Skeletal muscle tissue (tissue), 4 donors: Measurements from ENCODE around the gene MTR. TPM values are rescaled to one million over a fixed set of nuclear protein-coding genes. Genes with fewer than 3 reads are reported as not detected.

Experiments
- H3K27ac ChIP-seq: one replicate; pipeline ENCODE4 v1.7.0; 2013; ENCODE audit warnings: mild to moderate bottlenecking, low read depth, low read length, inconsistent platforms
- H3K27me3 ChIP-seq, 3 donors: one replicate each; pipeline ENCODE4 v1.7.0; 2013; ENCODE audit warnings: low read length in 3 of 3; ENCODE audit not compliant: control insufficient read depth in 3 of 3, insufficient read depth in 3 of 3
- H3K36me3 ChIP-seq, 3 donors: one replicate each; pipeline ENCODE4 v1.7.0; 2013; ENCODE audit warnings: low read length in 3 of 3; ENCODE audit not compliant: control insufficient read depth in 3 of 3, insufficient read depth in 3 of 3
- H3K4me1 ChIP-seq, 3 donors: one replicate each; pipeline ENCODE4 v1.7.0; 2013; ENCODE audit warnings: low read length in 3 of 3, mild to moderate bottlenecking in 3 of 3; ENCODE audit not compliant: control insufficient read depth in 3 of 3, insufficient read depth in 3 of 3
- H3K4me3 ChIP-seq, 3 donors: one replicate each; pipeline ENCODE4 v1.7.0; 2013; ENCODE audit warnings: low read length in 3 of 3
- H3K9ac ChIP-seq, 3 donors: one replicate each; pipeline ENCODE4 v1.7.0; 2013; ENCODE audit warnings: low read length in 3 of 3, mild to moderate bottlenecking in 3 of 3, moderate library complexity in 2 of 3, low read depth in 1 of 3
- H3K9me3 ChIP-seq, 3 donors: one replicate each; pipeline ENCODE4 v1.7.0; 2013; ENCODE audit warnings: low read length in 3 of 3; ENCODE audit not compliant: control insufficient read depth in 3 of 3
- total RNA-seq: library from RNA; depleted of rRNA; stranded (reverse); fragments of >200 nt; gene quantifications from one replicate; pipeline ENCODE4 v1.2.3, GENCODE V29; 2014
- donor health status: Osteomylitis.

Gene MTR
- total RNA-seq, 1 donor from 2014 or later: 23.5 TPM

DNA sequence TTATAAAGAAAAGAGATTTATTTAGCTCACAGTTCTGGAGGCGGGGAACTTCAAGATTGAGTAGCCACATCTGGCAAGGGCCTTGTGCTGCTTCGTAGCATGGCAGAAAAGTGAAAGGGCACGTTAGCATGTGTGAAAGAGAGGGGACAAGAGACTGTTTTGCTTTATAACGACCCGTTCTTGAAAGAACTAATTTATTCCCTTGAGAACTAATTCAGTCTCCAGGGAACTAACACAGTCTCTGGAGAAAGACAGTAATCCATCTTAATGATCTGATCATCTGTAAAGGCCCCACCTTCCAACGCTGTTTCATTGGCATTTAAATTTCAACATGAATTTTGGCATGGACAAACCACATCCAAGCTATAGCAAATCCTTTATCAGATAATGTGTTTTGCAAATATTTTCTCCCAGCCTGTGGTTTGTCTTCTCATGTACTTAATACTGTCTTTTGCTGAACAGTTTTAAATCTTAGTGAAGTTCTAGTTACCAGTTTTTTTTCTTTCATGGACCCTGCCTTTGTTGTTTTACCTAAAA, 26.1 kb downstream of the MTR start:
- no peaks in the 10 kb centered on the region for H3K9me3 ChIP-seq
- H3K36me3 ChIP-seq: peaks cover 13 to 36% (median 33%) of the 10 kb centered on the region in 3 donors

GRCh38 chr1:236823559-236823958, 28.5 kb downstream of the MTR start:
- no peak overlapping the region for H3K9ac ChIP-seq
- H3K36me3 ChIP-seq: peaks cover 17 to 39% (median 32%) of the 10 kb centered on the region in 3 donors
- H3K27ac ChIP-seq: no peak overlapping the region
- no peaks in the 10 kb centered on the region for H3K9me3 ChIP-seq
- no peak overlapping the region for H3K4me3 ChIP-seq
- H3K4me1 ChIP-seq: no peaks in the 10 kb centered on the region
- no peaks in the 10 kb centered on the region for H3K27me3 ChIP-seq

More for the DNA sequence above, 26.1 kb downstream of the MTR start:
- H3K4me1 ChIP-seq: no peaks in the 10 kb centered on the region
- no peak overlapping the region for H3K27ac ChIP-seq
- no peak overlapping the region for H3K9ac ChIP-seq
- no peaks in the 10 kb centered on the region for H3K27me3 ChIP-seq
- no peak overlapping the region for H3K4me3 ChIP-seq

DNA sequence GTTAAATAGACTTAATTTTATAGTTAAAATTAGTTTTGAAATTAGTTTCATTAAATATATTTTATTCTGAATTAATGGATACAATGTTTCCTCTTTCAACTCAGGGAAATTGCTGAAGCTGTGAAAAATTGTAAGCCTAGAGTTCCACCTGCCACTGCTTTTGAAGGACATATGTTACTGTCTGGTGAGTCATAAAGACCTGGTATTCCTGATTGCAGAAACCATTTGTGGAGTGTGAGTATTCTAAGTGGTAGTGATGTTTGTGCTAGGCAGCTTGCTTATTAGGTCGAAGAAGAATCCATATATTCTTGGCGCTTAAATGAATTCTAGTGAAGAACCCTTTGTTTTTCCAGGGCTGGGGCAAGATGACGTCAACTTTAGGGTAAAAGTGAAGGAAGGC, 34.0 kb downstream of the MTR start:
- H3K36me3 ChIP-seq: peaks cover 28 to 63% (median 59%) of the 10 kb centered on the region in 3 donors
- H3K4me3 ChIP-seq: no peak overlapping the region
- no peak overlapping the region for H3K9ac ChIP-seq
- H3K9me3 ChIP-seq: no peaks in the 10 kb centered on the region
- no peaks in the 10 kb centered on the region for H3K27me3 ChIP-seq
- H3K4me1 ChIP-seq: no peaks in the 10 kb centered on the region
- no peak overlapping the region for H3K27ac ChIP-seq

GRCh38 chr1:236830116-236830515, 35.0 kb downstream of the MTR start:
- Histone ChIP-seq H3K9ac (no peak overlapping the region), H3K4me1 (no peaks in the 10 kb centered on the region), H3K9me3 (no peaks in the 10 kb centered on the region), H3K36me3 (peaks cover 26 to 66% (median 59%) of the 10 kb centered on the region in 3 donors), H3K27ac (no peak overlapping the region), H3K27me3 (no peaks in the 10 kb centered on the region), H3K4me3 (no peak overlapping the region)

- Histone ChIP-seq H3K9me3 (no peaks in the 10 kb centered on the region), H3K9ac (no peak overlapping the region), H3K27me3 (no peaks in the 10 kb centered on the region), H3K4me1 (no peaks in the 10 kb centered on the region), H3K4me3 (no peak overlapping the region), H3K36me3 (peaks cover 28 to 68% (median 64%) of the 10 kb centered on the region in 3 donors), H3K27ac (no peak overlapping the region)
Measured at GRCh38 chr1:236830560-236830959, 35.5 kb downstream of the MTR start.

DNA sequence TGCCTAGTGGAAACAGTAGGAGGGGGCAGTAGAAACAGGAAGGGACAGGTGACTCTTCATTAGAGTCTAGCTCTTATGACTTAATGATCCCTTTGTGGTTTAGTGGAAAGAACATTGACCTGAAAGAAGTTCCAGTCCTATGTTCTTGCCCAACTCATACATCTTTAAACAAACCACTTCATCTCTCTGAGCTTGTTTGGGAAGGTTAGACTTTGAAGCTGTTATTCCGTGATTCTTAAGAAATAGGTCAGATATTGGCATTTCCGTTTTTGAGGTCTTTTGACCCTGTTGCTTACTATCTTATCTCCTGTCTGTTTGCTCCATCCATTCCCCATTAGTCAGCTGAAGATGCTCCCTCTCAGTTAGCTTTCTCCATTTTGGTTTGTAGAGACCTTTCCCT, 38.5 kb downstream of the MTR start:
- Histone ChIP-seq H3K4me3 (no peak overlapping the region), H3K9ac (no peak overlapping the region), H3K4me1 (no peaks in the 10 kb centered on the region), H3K36me3 (peaks cover 36 to 77% (median 69%) of the 10 kb centered on the region in 3 donors), H3K9me3 (no peaks in the 10 kb centered on the region), H3K27me3 (no peaks in the 10 kb centered on the region), H3K27ac (no peak overlapping the region)

- H3K27ac ChIP-seq: no peak overlapping the region
- H3K27me3 ChIP-seq: no peaks in the 10 kb centered on the region
- peaks cover 39 to 76% (median 67%) of the 10 kb centered on the region in 3 donors for H3K36me3 ChIP-seq
- H3K4me1 ChIP-seq: no peaks in the 10 kb centered on the region
- no peak overlapping the region for H3K4me3 ChIP-seq
- H3K9ac ChIP-seq: no peak overlapping the region
- H3K9me3 ChIP-seq: no peaks in the 10 kb centered on the region
Measured at GRCh38 chr1:236834876-236835275, 39.8 kb downstream of the MTR start.

DNA sequence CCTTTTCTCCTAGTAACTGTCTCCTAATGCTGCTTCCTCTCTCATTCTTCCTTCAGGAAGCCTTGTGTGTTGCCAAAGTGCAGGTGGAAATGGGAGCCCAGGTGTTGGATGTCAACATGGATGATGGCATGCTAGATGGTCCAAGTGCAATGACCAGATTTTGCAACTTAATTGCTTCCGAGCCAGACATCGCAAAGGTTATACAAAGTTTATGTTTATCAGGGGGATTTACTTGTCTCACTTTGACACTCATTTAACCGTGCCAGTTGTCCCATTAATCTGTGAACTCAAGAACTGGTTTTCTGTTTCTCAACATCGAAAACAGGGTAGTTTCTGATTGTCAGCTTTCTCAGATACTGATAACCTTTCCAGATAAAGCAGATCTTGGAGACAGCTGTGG, 40.4 kb downstream of the MTR start:
- H3K4me1 ChIP-seq: no peaks in the 10 kb centered on the region
- no peak overlapping the region for H3K4me3 ChIP-seq
- no peaks in the 10 kb centered on the region for H3K9me3 ChIP-seq
- H3K27me3 ChIP-seq: no peaks in the 10 kb centered on the region
- no peak overlapping the region for H3K9ac ChIP-seq
- H3K36me3 ChIP-seq: peaks cover 42 to 79% (median 70%) of the 10 kb centered on the region in 3 donors
- H3K27ac ChIP-seq: no peak overlapping the region

GRCh38 chr1:236836157-236836556, 41.1 kb downstream of the MTR start:
- Histone ChIP-seq H3K9ac (no peak overlapping the region), H3K9me3 (no peaks in the 10 kb centered on the region), H3K27ac (no peak overlapping the region), H3K36me3 (peaks cover 40 to 72% (median 67%) of the 10 kb centered on the region in 3 donors), H3K4me1 (no peaks in the 10 kb centered on the region), H3K4me3 (no peak overlapping the region), H3K27me3 (no peaks in the 10 kb centered on the region)

DNA sequence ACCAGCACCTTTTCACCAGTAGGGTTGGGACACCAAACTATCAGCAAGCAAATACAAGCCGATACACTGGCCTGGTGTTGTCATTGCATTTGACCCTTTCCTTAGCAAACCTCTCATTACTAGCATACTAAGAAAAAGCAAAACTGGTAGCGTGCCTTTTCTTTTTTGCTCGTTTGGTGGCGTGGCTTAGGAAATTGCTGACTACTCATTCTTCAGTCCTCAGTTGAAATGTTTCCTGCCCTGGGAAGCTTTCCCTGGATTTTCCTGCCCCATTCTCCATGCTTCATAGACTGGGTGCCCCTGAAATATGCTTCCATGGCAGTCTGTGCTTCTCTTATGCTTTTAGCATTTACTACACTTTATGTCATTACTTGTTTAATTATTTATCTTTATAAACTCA, 42.0 kb downstream of the MTR start:
- Histone ChIP-seq H3K27ac (no peak overlapping the region), H3K4me3 (no peak overlapping the region), H3K36me3 (peaks cover 38 to 65% (median 58%) of the 10 kb centered on the region in 3 donors), H3K4me1 (no peaks in the 10 kb centered on the region), H3K9me3 (no peaks in the 10 kb centered on the region), H3K27me3 (no peaks in the 10 kb centered on the region), H3K9ac (no peak overlapping the region)
